HG02970 (cell line): ENCODE data around the gene C11orf54.
"Not testable (repeated sequence)": the region's sequence is repeated elsewhere in the genome, so short reads cannot be mapped to it uniquely, and the experiment has no call there.

Experiments used
- ATAC-seq: cut with Tn5 transposase; IDR thresholded peaks from one replicate; pipeline ENCODE4 v1.9.1; 2021; ENCODE audit warnings: mild to moderate bottlenecking, moderate library complexity, moderate number of reproducible peaks; ENCODE audit not compliant: unreplicated experiment, low FRiP score

The C11orf54 gene

GRCh38 chr11:93733474-93733873, 8.0 kb upstream of the C11orf54 start:
- no peak for ATAC-seq

- ATAC-seq = no peak
Observed at GRCh38 chr11:93734427-93735222, 6.8 kb upstream of the C11orf54 start.

GRCh38 chr11:93735627-93736026, 5.8 kb upstream of the C11orf54 start:
- no peak for ATAC-seq

GRCh38 chr11:93736129-93736528, 5.3 kb upstream of the C11orf54 start:
- ATAC-seq = no peak

GRCh38 chr11:93737904-93738612, 3.4 kb upstream of the C11orf54 start:
- ATAC-seq = no peak

- ATAC-seq = no peak
Observed at GRCh38 chr11:93738647-93739081, 2.8 kb upstream of the C11orf54 start.

GRCh38 chr11:93740031-93740729, 1.3 kb upstream of the C11orf54 start:
- no peak for ATAC-seq

GRCh38 chr11:93740730-93741093, 760 bp upstream of the C11orf54 start:
- no peak for ATAC-seq

GRCh38 chr11:93741882-93742226, 382 bp downstream of the C11orf54 start:
- no peak for ATAC-seq

- ATAC-seq = no peak
Observed at GRCh38 chr11:93743291-93743690, 1.8 kb downstream of the C11orf54 start.

- no peak for ATAC-seq
Observed at GRCh38 chr11:93744669-93745004, 3.2 kb downstream of the C11orf54 start.

GRCh38 chr11:93745005-93745755, 3.7 kb downstream of the C11orf54 start:
- not testable (repeated sequence) for ATAC-seq

GRCh38 chr11:93746101-93746500, 4.6 kb downstream of the C11orf54 start:
- no peak for ATAC-seq

GRCh38 chr11:93747122-93747521, 5.7 kb downstream of the C11orf54 start:
- ATAC-seq = peak; percentile 62

GRCh38 chr11:93751001-93751400, 9.5 kb downstream of the C11orf54 start:
- ATAC-seq = no peak

GRCh38 chr11:93753241-93753640, 11.8 kb downstream of the C11orf54 start:
- ATAC-seq = no peak

GRCh38 chr11:93756748-93757147, 15.3 kb downstream of the C11orf54 start:
- ATAC-seq = no peak

- ATAC-seq = no peak
Observed at GRCh38 chr11:93757301-93757700, 15.8 kb downstream of the C11orf54 start.

- no peak for ATAC-seq
Observed at GRCh38 chr11:93757924-93758865, 16.7 kb downstream of the C11orf54 start.

GRCh38 chr11:93759123-93759522, 17.7 kb downstream of the C11orf54 start:
- ATAC-seq = not testable (repeated sequence)
